GM19372 (cell line): ENCODE data around the gene AKT2.

Source experiments
- ATAC-seq: cut with Tn5 transposase; IDR thresholded peaks from one replicate; pipeline ENCODE4 v1.9.1; 2021; ENCODE audit warnings: mild to moderate bottlenecking, low read depth, moderate library complexity; ENCODE audit not compliant: unreplicated experiment

AKT2 gene

DNA sequence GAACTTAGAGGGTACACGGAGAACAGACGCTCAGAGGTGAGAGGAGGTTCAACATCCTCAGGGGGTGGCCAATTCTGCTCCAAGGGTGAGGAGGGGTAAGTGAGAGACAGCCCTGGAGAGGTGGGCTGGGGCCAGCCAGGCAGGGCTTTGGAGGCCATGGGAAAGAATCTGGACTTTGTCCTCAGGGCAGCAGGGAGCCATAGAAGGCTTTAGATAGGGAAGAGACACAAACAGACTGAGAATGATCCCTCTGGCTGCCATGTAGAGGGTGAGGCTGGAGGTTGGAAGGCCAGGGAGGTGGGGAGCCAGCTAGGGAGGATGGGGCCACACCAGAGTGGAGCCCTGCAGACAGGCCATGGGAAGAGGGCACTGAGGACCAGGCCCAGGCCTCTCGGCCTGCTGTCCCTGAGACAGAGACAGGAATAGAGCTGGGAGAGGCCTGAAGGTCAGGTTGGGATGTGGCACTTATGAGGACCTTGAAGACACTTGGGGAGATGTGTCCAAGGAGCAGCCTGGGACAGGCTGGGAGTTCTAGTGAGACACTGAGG is 29.5 kb downstream of the AKT2 start:
- no peak for ATAC-seq

GRCh38 chr19:40254714-40255418 is 30.3 kb downstream of the AKT2 start:
- ATAC-seq = no peak

- ATAC-seq = no peak
Observed at GRCh38 chr19:40253611-40254092, 31.5 kb downstream of the AKT2 start.

GRCh38 chr19:40252395-40252794 is 32.8 kb downstream of the AKT2 start:
- no peak for ATAC-seq

DNA sequence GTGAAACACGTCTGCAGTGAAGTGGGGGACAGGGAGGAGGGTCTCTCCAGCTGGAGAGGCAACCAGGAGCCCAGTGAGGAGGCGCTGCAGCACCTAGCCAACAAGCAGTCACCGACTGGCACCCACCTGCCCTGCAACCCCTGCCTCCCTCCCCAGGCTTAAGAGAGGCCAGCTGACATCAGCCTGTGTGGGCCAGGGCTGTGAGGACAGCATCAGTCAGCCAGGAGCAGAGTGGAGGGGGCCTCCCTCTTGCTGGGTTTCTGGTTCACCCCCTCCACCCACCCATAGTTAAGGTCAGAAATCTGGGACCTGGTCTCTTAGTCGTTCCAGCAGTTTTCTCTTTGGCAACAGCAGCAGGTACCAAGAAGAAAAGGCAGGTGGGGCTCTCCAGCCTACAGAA is 33.2 kb downstream of the AKT2 start:
- no peak for ATAC-seq

- no peak for ATAC-seq
Observed at GRCh38 chr19:40251244-40251643, 33.9 kb downstream of the AKT2 start.

- no peak for ATAC-seq
Observed at GRCh38 chr19:40249781-40250180, 35.4 kb downstream of the AKT2 start.

- no peak for ATAC-seq
Observed at GRCh38 chr19:40249201-40249600, 35.9 kb downstream of the AKT2 start.

DNA sequence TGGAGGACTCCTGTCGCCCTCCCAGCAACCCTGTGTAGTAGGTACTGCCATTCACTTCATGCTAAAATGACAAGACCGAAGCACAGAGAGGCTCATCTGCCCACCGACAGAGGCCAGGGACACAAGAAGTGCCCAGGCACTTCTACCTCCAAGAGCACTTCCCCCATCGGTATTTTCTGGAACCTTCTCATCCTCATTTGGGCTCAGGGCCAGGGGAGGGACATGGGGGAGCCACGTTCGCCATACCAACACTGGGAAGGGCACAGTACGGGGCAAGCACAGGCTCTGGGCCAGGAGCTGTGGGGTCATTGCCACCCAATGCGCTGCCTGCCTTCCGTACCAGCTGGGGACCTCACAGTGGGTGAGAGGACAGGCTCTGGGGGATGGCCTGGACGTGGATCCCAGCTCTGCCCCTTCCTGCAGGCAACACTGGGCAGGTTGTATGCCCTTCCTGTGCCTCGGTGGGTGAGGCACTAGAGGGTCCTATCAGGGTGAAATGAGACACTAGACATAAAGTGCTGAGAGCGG is 37.3 kb downstream of the AKT2 start:
- no peak for ATAC-seq

DNA sequence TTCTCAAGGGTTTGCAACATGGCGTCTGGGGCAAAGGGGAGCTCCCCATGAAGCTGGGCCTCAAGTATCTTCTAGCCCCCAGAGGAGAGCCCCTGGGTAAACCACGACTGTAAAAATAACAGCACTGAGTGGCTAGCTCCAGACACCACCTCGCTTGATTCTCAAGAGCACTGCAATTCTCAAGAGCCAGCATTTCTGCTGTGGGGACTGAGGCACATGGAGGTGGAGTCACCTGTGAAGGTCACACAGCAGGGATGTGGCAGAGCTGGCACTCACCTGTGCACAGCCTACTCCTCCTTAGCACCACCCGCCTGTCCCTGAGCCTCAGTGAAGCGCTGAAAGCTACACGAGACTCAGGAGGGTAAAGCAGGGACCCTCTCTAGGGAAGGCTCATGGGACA is 38.0 kb downstream of the AKT2 start:
- no peak for ATAC-seq

DNA sequence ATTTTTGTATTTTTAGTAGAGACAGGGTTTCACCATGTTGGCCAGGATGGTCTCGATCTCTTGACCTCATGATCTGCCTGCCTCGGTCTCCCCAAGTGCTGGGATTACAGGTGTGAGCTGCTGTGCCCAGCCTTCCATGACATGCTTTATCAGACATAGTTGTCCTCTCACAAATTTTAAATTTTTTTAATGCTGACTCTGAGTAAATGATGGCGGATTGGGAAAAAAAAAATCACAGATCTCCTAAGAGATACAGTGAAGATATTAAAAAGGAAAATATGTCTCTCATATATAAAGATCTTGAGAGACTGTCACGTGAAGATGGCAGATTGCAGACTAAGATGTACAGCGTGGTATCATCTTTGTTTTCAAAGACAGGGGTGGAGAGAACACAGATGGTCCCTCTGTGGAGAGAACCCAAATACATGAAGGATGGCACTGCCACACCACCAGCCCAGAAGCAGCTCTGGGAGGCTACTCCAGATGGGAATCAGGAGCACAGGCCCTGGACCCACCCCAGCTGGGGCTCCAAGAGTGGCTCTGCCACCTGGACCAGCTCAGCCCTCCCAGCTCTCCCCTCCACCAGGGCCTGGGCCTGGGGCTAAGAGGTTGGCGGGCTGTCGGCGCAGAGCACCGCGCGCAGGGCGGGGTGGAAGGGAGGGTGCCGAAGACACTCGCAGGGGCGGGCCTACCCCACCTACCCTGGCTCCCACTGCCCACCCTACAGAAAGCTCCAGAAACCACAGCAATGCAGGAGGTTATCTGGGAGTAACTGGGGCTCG is 38.7 kb downstream of the AKT2 start:
- no peak for ATAC-seq

GRCh38 chr19:40245506-40246128 is 39.5 kb downstream of the AKT2 start:
- ATAC-seq = no peak

DNA sequence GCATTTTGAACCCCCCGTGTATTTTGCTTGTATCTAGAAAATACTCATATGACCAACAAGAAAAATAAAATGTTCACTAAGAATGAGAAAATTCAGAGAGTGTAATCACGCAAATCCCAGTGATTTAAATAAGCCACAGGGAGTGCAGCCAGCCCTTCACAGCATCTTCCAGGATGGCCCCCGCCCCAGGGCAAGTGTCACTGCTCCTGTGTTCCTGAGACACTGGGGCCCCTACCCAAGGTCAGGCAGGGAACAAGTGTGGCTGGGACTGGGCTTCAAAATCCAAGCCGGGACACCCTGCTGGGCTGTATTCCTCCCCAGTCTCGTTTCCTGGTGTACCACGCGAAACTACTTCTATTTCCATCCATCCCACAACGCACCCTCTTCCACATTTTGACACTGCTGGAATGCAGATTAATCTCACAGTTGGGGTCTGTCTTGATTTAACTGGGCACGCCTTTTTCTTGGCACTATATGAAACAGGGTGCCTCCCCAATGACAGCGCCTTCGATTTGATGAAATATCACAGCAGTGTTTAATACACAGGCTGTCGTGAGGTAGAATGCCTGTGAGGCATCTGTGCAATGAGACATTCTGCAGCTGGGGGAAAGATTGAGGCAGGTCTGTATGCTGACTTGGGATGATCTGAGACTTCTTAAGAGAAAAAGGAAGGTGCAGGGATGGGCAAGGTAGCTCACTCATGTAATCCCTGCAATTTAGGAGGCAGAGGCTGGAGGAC is 40.4 kb downstream of the AKT2 start:
- ATAC-seq = no peak

GRCh38 chr19:40243181-40243580 is 42.0 kb downstream of the AKT2 start:
- ATAC-seq = no peak

DNA sequence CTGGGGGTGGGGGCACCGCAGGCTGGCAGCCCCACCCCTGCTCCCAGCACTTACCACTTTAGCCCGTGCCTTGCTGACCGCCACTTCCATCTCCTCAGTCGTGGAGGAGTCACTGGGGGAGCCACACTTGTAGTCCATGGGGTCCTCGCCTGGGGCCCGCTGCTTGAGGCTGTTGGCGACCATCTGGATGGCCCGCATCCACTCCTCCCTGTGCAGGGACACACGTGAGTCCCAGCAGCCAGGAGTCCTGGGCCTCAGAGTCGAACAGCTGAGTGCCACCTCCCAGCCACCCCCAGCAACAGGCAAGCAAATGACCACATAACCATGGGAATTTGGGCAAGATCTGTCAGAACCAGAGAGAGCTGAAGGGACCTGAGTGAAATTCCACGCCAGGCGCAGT is 42.7 kb downstream of the AKT2 start:
- no peak for ATAC-seq

DNA sequence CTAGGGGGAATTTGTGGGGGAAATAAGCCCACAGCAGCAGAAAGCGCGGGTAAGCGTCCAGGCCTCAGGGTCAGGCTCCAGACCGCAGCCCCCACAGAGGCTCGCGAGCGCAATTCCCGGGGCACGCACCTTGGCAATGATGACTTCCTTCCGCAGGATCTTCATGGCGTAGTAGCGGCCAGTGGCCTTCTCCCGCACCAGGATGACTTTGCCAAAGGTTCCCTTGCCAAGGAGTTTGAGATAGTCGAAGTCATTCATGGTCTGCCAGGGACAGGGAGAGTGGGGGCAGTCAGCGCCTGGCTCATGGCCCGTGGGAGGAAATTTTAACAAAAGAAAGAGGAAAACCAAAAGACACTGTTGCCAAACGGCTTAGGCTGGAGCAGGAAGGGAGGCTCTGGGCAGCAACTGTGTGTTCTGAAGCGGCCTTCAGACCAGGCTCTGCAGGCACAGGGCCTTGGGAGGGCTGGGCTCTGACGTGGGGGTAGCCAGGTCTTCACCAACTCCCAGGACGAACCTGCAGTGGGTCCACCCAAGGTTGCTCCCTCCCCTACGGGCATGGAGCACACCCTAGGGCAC is 43.2 kb downstream of the AKT2 start:
- ATAC-seq = no peak

DNA sequence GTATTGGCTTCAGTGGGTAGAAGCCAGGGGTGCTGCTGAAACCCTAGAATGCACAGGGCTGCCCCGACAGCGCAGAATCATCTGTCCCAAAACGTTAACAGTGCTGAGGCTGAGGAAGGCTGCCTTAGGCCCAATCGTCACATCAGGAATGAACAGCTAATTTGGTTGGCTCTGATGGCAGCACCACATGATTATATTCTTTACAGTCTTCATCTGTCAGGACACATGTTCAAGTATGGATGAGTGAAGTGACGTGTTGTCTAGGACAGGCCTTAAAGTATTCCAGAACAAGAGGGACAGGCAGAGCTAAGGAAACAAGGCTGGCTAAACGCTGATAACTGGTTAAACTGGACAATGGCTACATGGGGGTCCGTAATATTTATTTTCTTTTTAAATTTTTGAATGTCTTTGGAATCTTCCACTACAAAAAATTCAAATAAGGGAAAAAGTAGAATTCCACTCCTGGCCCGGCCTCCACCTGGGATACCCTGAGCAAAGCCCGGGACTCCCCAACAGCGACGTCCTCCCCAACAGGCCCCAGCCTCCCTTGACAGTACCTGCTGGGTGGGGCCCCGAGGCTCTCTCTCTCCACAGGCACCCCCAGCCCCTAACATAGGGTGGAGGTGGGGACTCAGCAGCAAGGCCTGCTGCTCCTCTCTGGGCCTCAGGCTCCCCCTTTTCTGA is 43.9 kb downstream of the AKT2 start:
- ATAC-seq = no peak

GRCh38 chr19:40240332-40240731 is 44.8 kb downstream of the AKT2 start:
- no peak for ATAC-seq

- no peak for ATAC-seq
Observed at GRCh38 chr19:40239415-40240226, 45.5 kb downstream of the AKT2 start.
